Measurements from ENCODE around the gene MLNR.

The MLNR gene

GRCh38 chr13:49265822-49266221 is 45.7 kb downstream of the MLNR start:
- H3K9ac ChIP-seq (ENCODE audit: low read length in 5 of 5), result no peak overlapping the region
- H3K27ac ChIP-seq (ENCODE audit: low read depth, low read length), result no peak overlapping the region
- no peaks in the 10 kb centered on the region for H3K27me3 ChIP-seq (ENCODE audit: control insufficient read depth in 5 of 5, insufficient read depth in 4 of 5, low read length in 5 of 5)
- peaks cover 26 to 42% (median 28%) of the 10 kb centered on the region in 5 donors for H3K36me3 ChIP-seq (ENCODE audit: control insufficient read depth in 5 of 5, insufficient read depth in 5 of 5, low read length in 5 of 5)
- H3K4me1 ChIP-seq (ENCODE audit: control insufficient read depth in 5 of 5, insufficient read depth in 5 of 5, low read length in 5 of 5), result no peaks in the 10 kb centered on the region
- H3K9me3 ChIP-seq (ENCODE audit: control insufficient read depth in 5 of 5, low read length in 5 of 5), result no peaks in the 10 kb centered on the region
- H3K4me3 ChIP-seq (ENCODE audit: low read depth in 1 of 5, low read length in 5 of 5), result no peak overlapping the region

GRCh38 chr13:49271264-49271663 is 51.1 kb downstream of the MLNR start:
- H3K4me3 ChIP-seq (ENCODE audit: low read depth in 1 of 5, low read length in 5 of 5), result no peak overlapping the region
- no peak overlapping the region for H3K9ac ChIP-seq (ENCODE audit: low read length in 5 of 5)
- H3K27me3 ChIP-seq (ENCODE audit: control insufficient read depth in 5 of 5, insufficient read depth in 4 of 5, low read length in 5 of 5), result no peaks in the 10 kb centered on the region
- H3K27ac ChIP-seq (ENCODE audit: low read depth, low read length), result no peak overlapping the region
- peaks cover 14 to 20% (median 16%) of the 10 kb centered on the region in 5 donors for H3K36me3 ChIP-seq (ENCODE audit: control insufficient read depth in 5 of 5, insufficient read depth in 5 of 5, low read length in 5 of 5)
- H3K9me3 ChIP-seq (ENCODE audit: control insufficient read depth in 5 of 5, low read length in 5 of 5), result no peaks in the 10 kb centered on the region
- no peaks in the 10 kb centered on the region for H3K4me1 ChIP-seq (ENCODE audit: control insufficient read depth in 5 of 5, insufficient read depth in 5 of 5, low read length in 5 of 5)

All from subcutaneous abdominal adipose tissue (tissue), 5 donors.